ENCODE measurements around the gene PRPF39. TPM values are rescaled to one million over a fixed set of nuclear protein-coding genes. Genes with fewer than 3 reads are reported as not detected.

The PRPF39 gene
- total RNA-seq, 1 experiment from 2014 or later = 59.8 TPM

DNA sequence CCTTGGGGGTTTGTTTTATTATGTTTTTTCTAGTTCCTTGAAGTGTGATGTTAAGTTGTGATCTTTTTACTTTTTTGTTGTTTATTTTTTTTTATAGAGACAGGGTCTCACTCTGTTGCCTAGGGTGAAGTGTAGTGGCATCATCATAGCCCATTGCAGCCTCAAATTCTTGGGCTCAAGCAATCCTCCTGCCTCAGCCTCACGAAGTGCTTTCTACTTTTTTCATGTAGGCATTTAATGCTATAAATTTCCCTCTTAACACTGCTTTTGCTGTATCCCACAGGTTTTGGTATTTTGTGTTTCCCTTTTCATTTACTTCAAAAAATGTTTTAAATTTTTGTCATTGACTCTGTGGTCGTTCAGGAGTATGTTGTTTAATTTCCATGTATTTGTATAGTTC is 26.6 kb upstream of the PRPF39 start:
- Histone ChIP-seq H3K79me2 (ENCODE audit: insufficient read depth, low read length) (no peaks in the 10 kb centered on the region), H2AFZ (ENCODE audit: low read length) (no peak overlapping the region), H3K23ac (ENCODE audit: insufficient read length, low read depth, low read length) (no peak overlapping the region), H2BK12ac (ENCODE audit: insufficient read length, low read depth, low read length) (no peak overlapping the region), H3K9me3 (ENCODE audit: control insufficient read depth, low read depth, low read length) (no peaks in the 10 kb centered on the region), H2BK5ac (ENCODE audit: insufficient read length, low read length) (no peak overlapping the region), H3K23me2 (ENCODE audit: insufficient read length, low read depth, low read length, poor library complexity, severe bottlenecking) (no peaks in the 10 kb centered on the region), H4K8ac (replicated peaks; ENCODE audit: insufficient read length, low read depth, low read length) (no peak overlapping the region), H2AK5ac (ENCODE audit: insufficient read length, low read length) (no peak overlapping the region), H3K18ac (ENCODE audit: insufficient read length, low read depth, low read length) (no peak overlapping the region), H4K20me1 (ENCODE audit: control insufficient read depth, insufficient read depth, insufficient read length) (no peaks in the 10 kb centered on the region), H3K56ac (ENCODE audit: insufficient read length, low read depth, low read length) (no peak overlapping the region), H4K91ac (ENCODE audit: insufficient read length, low read depth, low read length) (no peak overlapping the region), H3K27ac (ENCODE audit: insufficient read length, low read depth, low read length) (no peak overlapping the region), H3K9ac (ENCODE audit: extremely low read depth, insufficient read length, low read length) (no peak overlapping the region), H3K4me1 (ENCODE audit: insufficient read depth, low read length) (no peaks in the 10 kb centered on the region), H3K27me3 (ENCODE audit: insufficient read depth, low read length) (no peaks in the 10 kb centered on the region), H3K79me1 (ENCODE audit: insufficient read depth, low read depth, low read length, poor library complexity, severe bottlenecking) (no peaks in the 10 kb centered on the region), H3K4me2 (ENCODE audit: insufficient read depth, insufficient read length, low read length) (no peak overlapping the region), H3T11ph (ENCODE audit: low read length) (no peak overlapping the region), H3K14ac (ENCODE audit: insufficient read depth, low read length) (no peak overlapping the region), H2BK15ac (ENCODE audit: low read depth, low read length) (no peak overlapping the region), H2BK120ac (ENCODE audit: low read depth, low read length, poor library complexity, severe bottlenecking) (no peak overlapping the region), H2BK20ac (ENCODE audit: low read depth, low read length, poor library complexity, severe bottlenecking) (no peak overlapping the region), H3K4ac (ENCODE audit: low read depth, low read length) (no peak overlapping the region), H4K5ac (ENCODE audit: insufficient read length, low read depth, low read length) (no peak overlapping the region)
- Mint-ChIP-seq H3K4me1 (no peaks in the 10 kb centered on the region), H3K36me3 (ENCODE audit: insufficient read depth in 1 of 3, low read depth in 3 of 3) (peaks cover 6 to 21% (median 19%) of the 10 kb centered on the region in 3 experiments), H3K27ac (no peak overlapping the region; a peak in 1 of 7 replicates), H3K9me3 (peaks cover 0 to 3% of the 10 kb centered on the region in 2 experiments; a peak in 1 of 5 replicates), H3K4me3 (no peak overlapping the region), H3K27me3 (ENCODE audit: low read depth) (no peaks in the 10 kb centered on the region)
- WGBS (ENCODE audit: extremely low coverage, insufficient read length, low lambda C conversion rate) = no CpG with 5 or more reads among the region's 2 CpGs
- no peak for DNase-seq
- TF ChIP-seq, protein P1, sequence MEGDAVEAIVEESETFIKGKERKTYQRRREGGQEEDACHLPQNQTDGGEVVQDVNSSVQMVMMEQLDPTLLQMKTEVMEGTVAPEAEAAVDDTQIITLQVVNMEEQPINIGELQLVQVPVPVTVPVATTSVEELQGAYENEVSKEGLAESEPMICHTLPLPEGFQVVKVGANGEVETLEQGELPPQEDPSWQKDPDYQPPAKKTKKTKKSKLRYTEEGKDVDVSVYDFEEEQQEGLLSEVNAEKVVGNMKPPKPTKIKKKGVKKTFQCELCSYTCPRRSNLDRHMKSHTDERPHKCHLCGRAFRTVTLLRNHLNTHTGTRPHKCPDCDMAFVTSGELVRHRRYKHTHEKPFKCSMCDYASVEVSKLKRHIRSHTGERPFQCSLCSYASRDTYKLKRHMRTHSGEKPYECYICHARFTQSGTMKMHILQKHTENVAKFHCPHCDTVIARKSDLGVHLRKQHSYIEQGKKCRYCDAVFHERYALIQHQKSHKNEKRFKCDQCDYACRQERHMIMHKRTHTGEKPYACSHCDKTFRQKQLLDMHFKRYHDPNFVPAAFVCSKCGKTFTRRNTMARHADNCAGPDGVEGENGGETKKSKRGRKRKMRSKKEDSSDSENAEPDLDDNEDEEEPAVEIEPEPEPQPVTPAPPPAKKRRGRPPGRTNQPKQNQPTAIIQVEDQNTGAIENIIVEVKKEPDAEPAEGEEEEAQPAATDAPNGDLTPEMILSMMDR (conservative IDR thresholded peaks at IDR 0.05) = no peak

Measured in H9 (cell line).